ENCODE measurements around the gene ANKFN1.

DNA sequence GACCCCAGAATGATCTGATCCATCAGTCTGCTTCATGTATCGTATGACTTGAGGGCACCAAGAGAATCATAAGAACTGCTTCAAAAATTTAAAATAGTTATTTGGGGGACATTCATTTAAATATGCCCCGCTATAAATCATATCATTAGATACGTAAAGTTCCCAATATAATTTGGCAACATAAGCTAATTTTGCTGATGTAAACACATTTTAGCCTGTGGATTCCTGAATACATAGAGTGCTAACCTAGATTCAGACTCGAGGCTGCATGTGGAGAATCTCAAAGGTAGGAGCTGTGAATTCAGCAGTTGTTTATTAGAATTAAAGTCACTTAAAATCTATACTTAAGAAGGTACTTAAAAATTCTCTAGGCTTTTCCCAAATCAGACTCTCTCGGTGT, 24.9 kb downstream of the ANKFN1 start:
- TF ChIP-seq CTCF (IDR thresholded peaks at IDR 0.05) = no peak
- TF ChIP-seq POLR2A (IDR thresholded peaks at IDR 0.05) = no peak
